Duodenal mucosa (tissue), 2 donors: ENCODE results near the gene SUPT20HL2.

Experiments
- H3K27ac ChIP-seq: one replicate; pipeline ENCODE4 v1.7.0; 2013; ENCODE audit warnings: low read depth, low read length
- H3K27me3 ChIP-seq, 2 donors: one replicate each; pipeline ENCODE4 v1.7.0; 2013; ENCODE audit warnings: low read length in 2 of 2, control low read depth in 1 of 2; ENCODE audit not compliant: insufficient read depth in 2 of 2, control insufficient read depth in 1 of 2
- H3K36me3 ChIP-seq, 2 donors: one replicate each; pipeline ENCODE4 v1.7.0; 2013; ENCODE audit warnings: low read length in 2 of 2, control low read depth in 1 of 2; ENCODE audit not compliant: insufficient read depth in 2 of 2, control insufficient read depth in 1 of 2
- H3K4me1 ChIP-seq, 2 donors: one replicate each; pipeline ENCODE4 v1.7.0; 2013; ENCODE audit warnings: low read length in 2 of 2, control low read depth in 1 of 2; ENCODE audit not compliant: insufficient read depth in 2 of 2, control insufficient read depth in 1 of 2
- H3K4me3 ChIP-seq, 2 donors: one replicate each; pipeline ENCODE4 v1.7.0; 2013; ENCODE audit warnings: low read length in 2 of 2, low read depth in 1 of 2
- H3K9ac ChIP-seq, 2 donors: one replicate each; pipeline ENCODE4 v1.7.0; 2013; ENCODE audit warnings: low read length in 2 of 2, low read depth in 1 of 2
- H3K9me3 ChIP-seq, 2 donors: one replicate each; pipeline ENCODE4 v1.7.0; 2013; ENCODE audit warnings: low read length in 2 of 2, control low read depth in 1 of 2; ENCODE audit not compliant: control insufficient read depth in 1 of 2

SUPT20HL2 gene

GRCh38 chrX:24264383-24264782 lies 49.5 kb downstream of the SUPT20HL2 start:
- H3K36me3 ChIP-seq: no peaks in the 10 kb centered on the region
- no peaks in the 10 kb centered on the region for H3K9me3 ChIP-seq
- no peak overlapping the region for H3K4me3 ChIP-seq
- no peak overlapping the region for H3K9ac ChIP-seq
- peaks cover 7 to 10% of the 10 kb centered on the region in 2 donors for H3K4me1 ChIP-seq
- H3K27ac ChIP-seq: no peak overlapping the region
- H3K27me3 ChIP-seq: no peaks in the 10 kb centered on the region

GRCh38 chrX:24262309-24262708 lies 51.6 kb downstream of the SUPT20HL2 start:
- H3K9me3 ChIP-seq: no peaks in the 10 kb centered on the region

More at GRCh38 chrX:24262309-24262708, 51.6 kb downstream of the SUPT20HL2 start:
- Histone ChIP-seq H3K36me3 (no peaks in the 10 kb centered on the region), H3K4me1 (peaks cover 7 to 10% of the 10 kb centered on the region in 2 donors), H3K4me3 (no peak overlapping the region), H3K9ac (no peak overlapping the region), H3K27ac (no peak overlapping the region), H3K27me3 (no peaks in the 10 kb centered on the region)
